ENCODE results near the gene TBC1D2.

Gene TBC1D2

GRCh38 chr9:98218562-98219363, 36.7 kb downstream of the TBC1D2 start:
- H3K27ac ChIP-seq (ENCODE audit: low read depth, low read length), result no peak overlapping the region

GRCh38 chr9:98217255-98217654, 38.2 kb downstream of the TBC1D2 start:
- Histone ChIP-seq H3K27ac (ENCODE audit: low read depth, low read length) (no peak overlapping the region), H2AFZ (ENCODE audit: low read length, unreplicated experiment) (no peak overlapping the region), H3K79me2 (ENCODE audit: control insufficient read depth, insufficient read depth, low read length, unreplicated experiment) (no peaks in the 10 kb centered on the region), H3K4me1 (ENCODE audit: control insufficient read depth, insufficient read depth, low read length, unreplicated experiment) (peaks cover 4% of the 10 kb centered on the region), H3K27me3 (ENCODE audit: insufficient read depth, low read length) (no peaks in the 10 kb centered on the region), H3K36me3 (ENCODE audit: insufficient read depth, low read length) (peaks cover 30% of the 10 kb centered on the region), H3K4me3 (ENCODE audit: low read depth, low read length) (no peak overlapping the region)

More at GRCh38 chr9:98218562-98219363, 36.7 kb downstream of the TBC1D2 start:
- Histone ChIP-seq H3K36me3 (ENCODE audit: insufficient read depth, low read length) (peaks cover 24% of the 10 kb centered on the region), H3K79me2 (ENCODE audit: control insufficient read depth, insufficient read depth, low read length, unreplicated experiment) (no peaks in the 10 kb centered on the region), H3K4me3 (ENCODE audit: low read depth, low read length) (no peak overlapping the region), H3K4me1 (ENCODE audit: control insufficient read depth, insufficient read depth, low read length, unreplicated experiment) (peaks cover 19% of the 10 kb centered on the region), H2AFZ (ENCODE audit: low read length, unreplicated experiment) (no peak overlapping the region), H3K27me3 (ENCODE audit: insufficient read depth, low read length) (no peaks in the 10 kb centered on the region)

GRCh38 chr9:98216391-98216790, 39.1 kb downstream of the TBC1D2 start:
- no peaks in the 10 kb centered on the region for H3K79me2 ChIP-seq (ENCODE audit: control insufficient read depth, insufficient read depth, low read length, unreplicated experiment)
- peaks cover 21% of the 10 kb centered on the region; the same call in 1 of the 2 replicates for H3K36me3 ChIP-seq (ENCODE audit: insufficient read depth, low read length)
- H3K4me3 ChIP-seq (ENCODE audit: low read depth, low read length), result no peak overlapping the region
- no peaks in the 10 kb centered on the region for H3K27me3 ChIP-seq (ENCODE audit: insufficient read depth, low read length)
- no peaks in the 10 kb centered on the region for H3K4me1 ChIP-seq (ENCODE audit: control insufficient read depth, insufficient read depth, low read length, unreplicated experiment)
- no peak overlapping the region for H3K27ac ChIP-seq (ENCODE audit: low read depth, low read length)
- H2AFZ ChIP-seq (ENCODE audit: low read length, unreplicated experiment), result no peak overlapping the region

GRCh38 chr9:98215821-98216220, 39.6 kb downstream of the TBC1D2 start:
- Histone ChIP-seq H3K4me1 (ENCODE audit: control insufficient read depth, insufficient read depth, low read length, unreplicated experiment) (no peaks in the 10 kb centered on the region), H3K27me3 (ENCODE audit: insufficient read depth, low read length) (no peaks in the 10 kb centered on the region), H3K36me3 (ENCODE audit: insufficient read depth, low read length) (peaks cover 19% of the 10 kb centered on the region; the same call in 1 of the 2 replicates), H3K4me3 (ENCODE audit: low read depth, low read length) (no peak overlapping the region), H2AFZ (ENCODE audit: low read length, unreplicated experiment) (no peak overlapping the region), H3K79me2 (ENCODE audit: control insufficient read depth, insufficient read depth, low read length, unreplicated experiment) (no peaks in the 10 kb centered on the region), H3K27ac (ENCODE audit: low read depth, low read length) (no peak overlapping the region)

- H3K79me2 ChIP-seq (ENCODE audit: control insufficient read depth, insufficient read depth, low read length, unreplicated experiment), result no peaks in the 10 kb centered on the region
- no peak overlapping the region for H2AFZ ChIP-seq (ENCODE audit: low read length, unreplicated experiment)
- no peak overlapping the region for H3K27ac ChIP-seq (ENCODE audit: low read depth, low read length)
- no peaks in the 10 kb centered on the region for H3K4me1 ChIP-seq (ENCODE audit: control insufficient read depth, insufficient read depth, low read length, unreplicated experiment)
- peaks cover 19% of the 10 kb centered on the region; the same call in 1 of the 2 replicates for H3K36me3 ChIP-seq (ENCODE audit: insufficient read depth, low read length)
- H3K4me3 ChIP-seq (ENCODE audit: low read depth, low read length), result no peak overlapping the region
- no peaks in the 10 kb centered on the region for H3K27me3 ChIP-seq (ENCODE audit: insufficient read depth, low read length)
These were observed 40.2 kb downstream of the TBC1D2 start for GRCh38 chr9:98215271-98215670.

- H3K79me2 ChIP-seq (ENCODE audit: control insufficient read depth, insufficient read depth, low read length, unreplicated experiment), result no peaks in the 10 kb centered on the region
- no peak overlapping the region for H3K27ac ChIP-seq (ENCODE audit: low read depth, low read length)
- no peaks in the 10 kb centered on the region for H3K27me3 ChIP-seq (ENCODE audit: insufficient read depth, low read length)
- no peaks in the 10 kb centered on the region for H3K4me1 ChIP-seq (ENCODE audit: control insufficient read depth, insufficient read depth, low read length, unreplicated experiment)
- no peak overlapping the region for H3K4me3 ChIP-seq (ENCODE audit: low read depth, low read length)
- H2AFZ ChIP-seq (ENCODE audit: low read length, unreplicated experiment), result no peak overlapping the region
- peaks cover 19% of the 10 kb centered on the region; the same call in 1 of the 2 replicates for H3K36me3 ChIP-seq (ENCODE audit: insufficient read depth, low read length)
These were observed 40.6 kb downstream of the TBC1D2 start for GRCh38 chr9:98214811-98215210.

GRCh38 chr9:98211260-98211659, 44.2 kb downstream of the TBC1D2 start:
- Histone ChIP-seq H3K27ac (ENCODE audit: low read depth, low read length) (no peak overlapping the region), H3K27me3 (ENCODE audit: insufficient read depth, low read length) (no peaks in the 10 kb centered on the region), H3K79me2 (ENCODE audit: control insufficient read depth, insufficient read depth, low read length, unreplicated experiment) (no peaks in the 10 kb centered on the region), H3K4me3 (ENCODE audit: low read depth, low read length) (no peak overlapping the region), H3K36me3 (ENCODE audit: insufficient read depth, low read length) (peaks cover 13% of the 10 kb centered on the region; the same call in 1 of the 2 replicates), H3K4me1 (ENCODE audit: control insufficient read depth, insufficient read depth, low read length, unreplicated experiment) (peaks cover 1% of the 10 kb centered on the region), H2AFZ (ENCODE audit: low read length, unreplicated experiment) (no peak overlapping the region)

- peaks cover 13% of the 10 kb centered on the region; the same call in 1 of the 2 replicates for H3K36me3 ChIP-seq (ENCODE audit: insufficient read depth, low read length)
- H2AFZ ChIP-seq (ENCODE audit: low read length, unreplicated experiment), result no peak overlapping the region
- no peak overlapping the region for H3K27ac ChIP-seq (ENCODE audit: low read depth, low read length)
- peaks cover 6% of the 10 kb centered on the region for H3K4me1 ChIP-seq (ENCODE audit: control insufficient read depth, insufficient read depth, low read length, unreplicated experiment)
- no peaks in the 10 kb centered on the region for H3K79me2 ChIP-seq (ENCODE audit: control insufficient read depth, insufficient read depth, low read length, unreplicated experiment)
- no peaks in the 10 kb centered on the region for H3K27me3 ChIP-seq (ENCODE audit: insufficient read depth, low read length)
- no peak overlapping the region for H3K4me3 ChIP-seq (ENCODE audit: low read depth, low read length)
These were observed 45.0 kb downstream of the TBC1D2 start for GRCh38 chr9:98210435-98210834.

GRCh38 chr9:98209530-98209929, 45.9 kb downstream of the TBC1D2 start:
- H3K27me3 ChIP-seq (ENCODE audit: insufficient read depth, low read length), result no peaks in the 10 kb centered on the region
- H2AFZ ChIP-seq (ENCODE audit: low read length, unreplicated experiment), result no peak overlapping the region
- no peak overlapping the region for H3K4me3 ChIP-seq (ENCODE audit: low read depth, low read length)
- H3K79me2 ChIP-seq (ENCODE audit: control insufficient read depth, insufficient read depth, low read length, unreplicated experiment), result no peaks in the 10 kb centered on the region
- no peak overlapping the region for H3K27ac ChIP-seq (ENCODE audit: low read depth, low read length)
- peaks cover 13% of the 10 kb centered on the region; the same call in 1 of the 2 replicates for H3K36me3 ChIP-seq (ENCODE audit: insufficient read depth, low read length)
- H3K4me1 ChIP-seq (ENCODE audit: control insufficient read depth, insufficient read depth, low read length, unreplicated experiment), result peaks cover 6% of the 10 kb centered on the region

- H3K4me3 ChIP-seq (ENCODE audit: low read depth, low read length), result no peak overlapping the region
- no peak overlapping the region for H2AFZ ChIP-seq (ENCODE audit: low read length, unreplicated experiment)
- H3K27me3 ChIP-seq (ENCODE audit: insufficient read depth, low read length), result no peaks in the 10 kb centered on the region
- H3K4me1 ChIP-seq (ENCODE audit: control insufficient read depth, insufficient read depth, low read length, unreplicated experiment), result peaks cover 6% of the 10 kb centered on the region
- no peak overlapping the region for H3K27ac ChIP-seq (ENCODE audit: low read depth, low read length)
- peaks cover 9% of the 10 kb centered on the region; the same call in 1 of the 2 replicates for H3K36me3 ChIP-seq (ENCODE audit: insufficient read depth, low read length)
- H3K79me2 ChIP-seq (ENCODE audit: control insufficient read depth, insufficient read depth, low read length, unreplicated experiment), result no peaks in the 10 kb centered on the region
These were observed 46.8 kb downstream of the TBC1D2 start for GRCh38 chr9:98208635-98209034.

- no peaks in the 10 kb centered on the region for H3K36me3 ChIP-seq (ENCODE audit: insufficient read depth, low read length)
- H3K27ac ChIP-seq (ENCODE audit: low read depth, low read length), result no peak overlapping the region
- peaks cover 6% of the 10 kb centered on the region for H3K4me1 ChIP-seq (ENCODE audit: control insufficient read depth, insufficient read depth, low read length, unreplicated experiment)
- no peaks in the 10 kb centered on the region for H3K79me2 ChIP-seq (ENCODE audit: control insufficient read depth, insufficient read depth, low read length, unreplicated experiment)
- no peak overlapping the region for H2AFZ ChIP-seq (ENCODE audit: low read length, unreplicated experiment)
- H3K27me3 ChIP-seq (ENCODE audit: insufficient read depth, low read length), result no peaks in the 10 kb centered on the region
- no peak overlapping the region for H3K4me3 ChIP-seq (ENCODE audit: low read depth, low read length)
These were observed 47.8 kb downstream of the TBC1D2 start for GRCh38 chr9:98207606-98208005.
